GM12878 (cell line): Measurements from ENCODE around the gene AKAP17A.

Experiments used
- ATF7 ChIP-seq: fragments of 450-650 bp; IDR thresholded peaks from 2 replicates; pipeline ENCODE4 v1.6.1; 2016; ENCODE audit warnings: low read depth, mild to moderate bottlenecking
- CEBPB ChIP-seq, 2 experiments: fragments of 150-350 bp in 1 of 2; IDR thresholded peaks; 2 replicates each; pipeline ENCODE4 v1.6.1; 2012 to 2014; ENCODE audit warnings: low read depth in 2 of 2, low read length in 2 of 2, borderline replicate concordance in 1 of 2, inconsistent platforms in 1 of 2
- CHD4 ChIP-seq: fragments of 200-600 bp; sonication (generic); IDR thresholded peaks from 2 replicates; pipeline ENCODE4 v1.6.1; 2016; ENCODE audit warnings: mild to moderate bottlenecking
- CTCF ChIP-seq, 3 experiments: IDR thresholded peaks in 2 of 3; conservative IDR thresholded peaks in 1 of 3; 2 replicates each; pipeline ENCODE4 v1.5.1; 2011; ENCODE audit warnings: low read depth in 3 of 3, low read length in 3 of 3, mild to moderate bottlenecking in 3 of 3, control low read depth in 2 of 3, moderate library complexity in 2 of 3, inconsistent platforms in 1 of 3, mixed read lengths in 1 of 3; ENCODE audit not compliant: control insufficient read depth in 2 of 3, insufficient read depth in 1 of 3; ENCODE audit errors: extremely low read depth in 1 of 3
- LARP7 ChIP-seq: fragments of 450-650 bp; IDR thresholded peaks from 2 replicates; pipeline ENCODE4 v1.6.1; 2017; ENCODE audit warnings: mild to moderate bottlenecking
- MAX ChIP-seq: IDR thresholded peaks from 2 replicates; pipeline ENCODE4 v1.6.1; 2012; ENCODE audit warnings: low read depth, low read length, improper control_type of control experiment
- NBN ChIP-seq: fragments of 450-650 bp; IDR thresholded peaks from 2 replicates; pipeline ENCODE4 v1.6.1; 2016
- POLR2A ChIP-seq: IDR thresholded peaks from 2 replicates; pipeline ENCODE4 v1.6.1; 2011; ENCODE audit warnings: low read depth, mild to moderate bottlenecking, low read length
- RELB ChIP-seq: fragments of 450-650 bp; IDR thresholded peaks from 2 replicates; pipeline ENCODE4 v1.6.1; 2017; ENCODE audit warnings: low read depth, mild to moderate bottlenecking, moderate library complexity
- REST ChIP-seq: IDR thresholded peaks from 2 replicates; pipeline ENCODE4 v1.6.1; 2012; ENCODE audit warnings: mild to moderate bottlenecking, low read depth, low read length
- RFX5 ChIP-seq: IDR thresholded peaks from 2 replicates; pipeline ENCODE4 v1.6.1; 2011; ENCODE audit warnings: low read depth, low read length, improper control_type of control experiment
- TAF1 ChIP-seq: IDR thresholded peaks from 2 replicates; pipeline ENCODE4 v1.6.1; 2011; ENCODE audit warnings: mild to moderate bottlenecking, low read depth, low read length, borderline replicate concordance
- ZBTB11 ChIP-seq: fragments of 450-650 bp; formaldehyde crosslinking; IDR thresholded peaks from 2 replicates; pipeline ENCODE4 v1.5.0; 2022; ENCODE audit warnings: mild to moderate bottlenecking, missing genetic modification characterization

- TF ChIP-seq RFX5 = no peak
- TF ChIP-seq REST = no peak
- no peak for TF ChIP-seq CTCF (IDR thresholded peaks at IDR 0.05 in 2 of 3, conservative IDR thresholded peaks at IDR 0.05 in 1 of 3; ENCODE audit: control insufficient read depth in 2 of 3, extremely low read depth in 1 of 3, insufficient read depth in 1 of 3, low read depth in 3 of 3, low read length in 3 of 3)
- no peak for TF ChIP-seq CEBPB (IDR thresholded peaks at IDR 0.05; ENCODE audit: borderline replicate concordance in 1 of 2, low read depth in 2 of 2, low read length in 2 of 2)
- TF ChIP-seq TAF1 = no peak
- no peak for TF ChIP-seq LARP7
- TF ChIP-seq NBN = no peak
- no peak for TF ChIP-seq CHD4
- TF ChIP-seq MAX = no peak
- TF ChIP-seq ZBTB11 = no peak
- TF ChIP-seq RELB = no peak
- no peak for TF ChIP-seq POLR2A
- TF ChIP-seq ATF7 = no peak
Measured at GRCh38 chrX:1551959-1552546, 39.4 kb upstream of the AKAP17A start.
